Measurements from ENCODE around the gene WASF2. TPM values are rescaled to one million over a fixed set of nuclear protein-coding genes. Genes with fewer than 3 reads are reported as not detected.
"Not testable (repeated sequence)": the region's sequence is repeated elsewhere in the genome, so short reads cannot be mapped to it uniquely, and the experiment has no call there.

WASF2 gene
- total RNA-seq, 5 donors from 2014 or later (not counting 1 experiment from before 2014, with no cell fraction given) = 145 to 161 (median 156) TPM

- DNase-seq = no peak
- Mint-ChIP-seq H3K4me1 (peaks cover 23 to 33% (median 25%) of the 10 kb centered on the region in 3 donors), H3K9me3 (no peaks in the 10 kb centered on the region), H3K27ac (peak overlapping the region in 1 of 2 donors; percentile 39), H3K27me3 (no peaks in the 10 kb centered on the region), H3K4me3 (no peak overlapping the region), H3K36me3 (peaks cover 28% of the 10 kb centered on the region)
- CTCF ChIA-PET = no interaction called here
- POLR2A ChIA-PET = no interaction called here
- no peaks in the 10 kb centered on the region for H3K9me3 ChIP-seq
- WGBS (ENCODE audit: insufficient coverage) = 100% methylated on average over 2 of the region's 4 CpGs
- no peak for ATAC-seq (replicated peaks in 1 of 4)
- no peak overlapping the region for H3K27ac ChIP-seq (ENCODE audit: low read length)
- H3K4me1 ChIP-seq (ENCODE audit: control insufficient read depth in 1 of 2, extremely low read depth in 1 of 2, insufficient read depth in 2 of 2, low read length in 2 of 2) = peaks cover 4 to 20% of the 10 kb centered on the region in 2 experiments
- H3K4me3 ChIP-seq (ENCODE audit: control insufficient read depth in 1 of 2, extremely low read depth in 1 of 2, low read length in 1 of 2) = no peak overlapping the region
- H3K36me3 ChIP-seq (ENCODE audit: control insufficient read depth in 2 of 2, extremely low read depth in 1 of 2, insufficient read depth in 1 of 2, low read length in 1 of 2) = peaks cover 12 to 53% of the 10 kb centered on the region in 2 donors
- no peaks in the 10 kb centered on the region for H3K27me3 ChIP-seq (replicated peaks in 1 of 2; ENCODE audit: control insufficient read depth in 2 of 2, extremely low read depth in 1 of 2, insufficient read depth in 2 of 2, low read length in 1 of 2)
Measured at GRCh38 chr1:27406362-27406680, 83.6 kb downstream of the WASF2 start.

GRCh38 chr1:27405598-27406361 is 84.2 kb downstream of the WASF2 start:
- 98% methylated on average over 8 of the region's 18 CpGs for WGBS (ENCODE audit: insufficient coverage)
- H3K27ac ChIP-seq (ENCODE audit: low read length); POLR2A ChIA-PET; H3K27me3 ChIP-seq (replicated peaks in 1 of 2; ENCODE audit: control insufficient read depth in 2 of 2, extremely low read depth in 1 of 2, insufficient read depth in 2 of 2, low read length in 1 of 2); H3K9me3 ChIP-seq; H3K4me3 ChIP-seq (ENCODE audit: control insufficient read depth in 1 of 2, extremely low read depth in 1 of 2, low read length in 1 of 2); DNase-seq; H3K9me3 Mint-ChIP-seq; ATAC-seq (replicated peaks in 1 of 4); CTCF ChIA-PET; H3K27me3 Mint-ChIP-seq; H3K4me3 Mint-ChIP-seq: not testable (repeated sequence)
- Histone ChIP-seq H3K36me3 (ENCODE audit: control insufficient read depth in 2 of 2, extremely low read depth in 1 of 2, insufficient read depth in 1 of 2, low read length in 1 of 2) (peaks cover 12 to 49% of the 10 kb centered on the region in 2 donors), H3K4me1 (ENCODE audit: control insufficient read depth in 1 of 2, extremely low read depth in 1 of 2, insufficient read depth in 2 of 2, low read length in 2 of 2) (peaks cover 4 to 20% of the 10 kb centered on the region in 2 experiments)
- Mint-ChIP-seq H3K27ac (peak overlapping the region in 1 of 2 donors; percentile 39), H3K36me3 (peaks cover 23% of the 10 kb centered on the region), H3K4me1 (peaks cover 25 to 36% (median 29%) of the 10 kb centered on the region in 3 donors)

GRCh38 chr1:27405074-27405473 is 84.9 kb downstream of the WASF2 start:
- DNase-seq (no peak), ATAC-seq (replicated peaks in 1 of 4) (no peak)
- no peak overlapping the region for H3K27ac ChIP-seq (ENCODE audit: low read length)
- POLR2A ChIA-PET = no interaction called here
- Mint-ChIP-seq H3K27ac (peak overlapping the region in 1 of 2 donors; percentile 87), H3K4me1 (peaks cover 25 to 38% (median 36%) of the 10 kb centered on the region in 3 donors), H3K4me3 (no peak overlapping the region), H3K36me3 (peaks cover 19% of the 10 kb centered on the region), H3K27me3 (no peaks in the 10 kb centered on the region), H3K9me3 (no peaks in the 10 kb centered on the region)
- no peak overlapping the region for H3K4me3 ChIP-seq (ENCODE audit: control insufficient read depth in 1 of 2, extremely low read depth in 1 of 2, low read length in 1 of 2)
- H3K36me3 ChIP-seq (ENCODE audit: control insufficient read depth in 2 of 2, extremely low read depth in 1 of 2, insufficient read depth in 1 of 2, low read length in 1 of 2) = peaks cover 12 to 42% of the 10 kb centered on the region in 2 donors
- H3K4me1 ChIP-seq (ENCODE audit: control insufficient read depth in 1 of 2, extremely low read depth in 1 of 2, insufficient read depth in 2 of 2, low read length in 2 of 2) = peaks cover 4 to 20% of the 10 kb centered on the region in 2 experiments
- CTCF ChIA-PET = no interaction called here
- H3K27me3 ChIP-seq (replicated peaks in 1 of 2; ENCODE audit: control insufficient read depth in 2 of 2, extremely low read depth in 1 of 2, insufficient read depth in 2 of 2, low read length in 1 of 2) = no peaks in the 10 kb centered on the region
- no peaks in the 10 kb centered on the region for H3K9me3 ChIP-seq
- WGBS (ENCODE audit: insufficient coverage) = 87% methylated on average over 10 of the region's 13 CpGs

DNA sequence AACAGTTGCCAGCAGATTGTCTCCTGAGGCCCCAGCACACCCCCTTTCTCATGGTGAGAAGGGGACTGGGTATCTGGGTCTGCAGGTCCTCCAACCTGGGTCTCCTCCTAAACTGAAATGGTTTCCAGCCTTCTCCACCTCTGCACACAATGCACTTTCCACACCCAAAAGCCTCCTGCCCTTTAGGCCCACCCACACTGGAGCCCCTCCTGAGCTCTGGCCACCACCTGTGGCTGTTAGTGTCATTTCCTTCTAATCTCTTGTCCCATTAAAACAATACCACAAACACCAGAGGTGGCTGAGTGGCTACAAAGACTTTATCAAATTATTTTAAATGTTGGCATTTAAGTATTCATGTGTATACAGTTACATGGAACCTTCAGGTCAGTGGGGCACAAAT is 86.0 kb downstream of the WASF2 start:
- Mint-ChIP-seq H3K4me3 (peak overlapping the region in 1 of 3 donors; percentile 32), H3K9me3 (no peaks in the 10 kb centered on the region), H3K27ac (peak overlapping the region; percentile 71 to 87), H3K4me1 (peaks cover 25 to 38% (median 36%) of the 10 kb centered on the region in 3 donors), H3K27me3 (no peaks in the 10 kb centered on the region), H3K36me3 (peaks cover 19% of the 10 kb centered on the region)
- ATAC-seq (replicated peaks in 1 of 4) (no peak), DNase-seq (no peak)
- H3K9me3 ChIP-seq = no peaks in the 10 kb centered on the region
- H3K36me3 ChIP-seq (ENCODE audit: control insufficient read depth in 2 of 2, extremely low read depth in 1 of 2, insufficient read depth in 1 of 2, low read length in 1 of 2) = peaks cover 9 to 32% of the 10 kb centered on the region in 2 donors
- CTCF ChIA-PET = interaction anchor here (0.5 to 1.4 kb wide), 2 partner anchors 12 to 108 kb away, joined by 3 to 5 read pairs; no protein-coding TSS in a partner anchor
- peak overlapping the region; percentile 49 for H3K27ac ChIP-seq (ENCODE audit: low read length)
- H3K27me3 ChIP-seq (replicated peaks in 1 of 2; ENCODE audit: control insufficient read depth in 2 of 2, extremely low read depth in 1 of 2, insufficient read depth in 2 of 2, low read length in 1 of 2) = no peaks in the 10 kb centered on the region
- no peak overlapping the region for H3K4me3 ChIP-seq (ENCODE audit: control insufficient read depth in 1 of 2, extremely low read depth in 1 of 2, low read length in 1 of 2)
- POLR2A ChIA-PET = no interaction called here
- H3K4me1 ChIP-seq (ENCODE audit: control insufficient read depth in 1 of 2, extremely low read depth in 1 of 2, insufficient read depth in 2 of 2, low read length in 2 of 2) = peaks cover 4 to 20% of the 10 kb centered on the region in 2 experiments

GRCh38 chr1:27403065-27403726 is 86.8 kb downstream of the WASF2 start:
- no peaks in the 10 kb centered on the region for H3K9me3 ChIP-seq
- Mint-ChIP-seq H3K4me1 (peaks cover 25 to 41% (median 36%) of the 10 kb centered on the region in 3 donors), H3K27me3 (no peaks in the 10 kb centered on the region), H3K4me3 (peak overlapping the region in 2 of 3 donors; percentile 13 to 32), H3K36me3 (peaks cover 15% of the 10 kb centered on the region), H3K9me3 (no peaks in the 10 kb centered on the region), H3K27ac (peak overlapping the region; percentile 74 to 87)
- ChIA-PET CTCF (interaction anchor here (0.5 to 1.4 kb wide), 3 partner anchors 12 to 204 kb away, joined by 3 to 5 read pairs (median 3); no protein-coding TSS in a partner anchor), POLR2A (no interaction called here)
- DNase-seq (peak in 13 of 35 experiments; percentile 12 to 59 (median 31)), ATAC-seq (replicated peaks in 1 of 4) (peak; percentile 52 to 75 (median 58))
- H3K36me3 ChIP-seq (ENCODE audit: control insufficient read depth in 2 of 2, extremely low read depth in 1 of 2, insufficient read depth in 1 of 2, low read length in 1 of 2) = peaks cover 3 to 25% of the 10 kb centered on the region in 2 donors
- H3K27ac ChIP-seq (ENCODE audit: low read length) = peak overlapping the region; percentile 49
- no peak overlapping the region for H3K4me3 ChIP-seq (ENCODE audit: control insufficient read depth in 1 of 2, extremely low read depth in 1 of 2, low read length in 1 of 2)
- WGBS (ENCODE audit: insufficient coverage) = 56% methylated on average over 15 of the region's 24 CpGs
- peaks cover 4 to 20% of the 10 kb centered on the region in 2 experiments for H3K4me1 ChIP-seq (ENCODE audit: control insufficient read depth in 1 of 2, extremely low read depth in 1 of 2, insufficient read depth in 2 of 2, low read length in 2 of 2)
- H3K27me3 ChIP-seq (replicated peaks in 1 of 2; ENCODE audit: control insufficient read depth in 2 of 2, extremely low read depth in 1 of 2, insufficient read depth in 2 of 2, low read length in 1 of 2) = no peaks in the 10 kb centered on the region

- Histone ChIP-seq H3K9me3 (no peaks in the 10 kb centered on the region), H3K36me3 (ENCODE audit: control insufficient read depth in 2 of 2, extremely low read depth in 1 of 2, insufficient read depth in 1 of 2, low read length in 1 of 2) (peaks cover 3 to 16% of the 10 kb centered on the region in 2 donors), H3K27me3 (replicated peaks in 1 of 2; ENCODE audit: control insufficient read depth in 2 of 2, extremely low read depth in 1 of 2, insufficient read depth in 2 of 2, low read length in 1 of 2) (no peaks in the 10 kb centered on the region), H3K4me1 (ENCODE audit: control insufficient read depth in 1 of 2, extremely low read depth in 1 of 2, insufficient read depth in 2 of 2, low read length in 2 of 2) (peaks cover 4 to 20% of the 10 kb centered on the region in 2 experiments), H3K27ac (ENCODE audit: low read length) (no peak overlapping the region), H3K4me3 (ENCODE audit: control insufficient read depth in 1 of 2, extremely low read depth in 1 of 2, low read length in 1 of 2) (no peak overlapping the region)
- Mint-ChIP-seq H3K4me1 (peaks cover 25 to 41% (median 36%) of the 10 kb centered on the region in 3 donors), H3K27ac (peak overlapping the region; percentile 52 to 87), H3K36me3 (peaks cover 6% of the 10 kb centered on the region), H3K27me3 (no peaks in the 10 kb centered on the region), H3K4me3 (no peak overlapping the region), H3K9me3 (no peaks in the 10 kb centered on the region)
- CTCF ChIA-PET = interaction anchor here (0.5 to 0.9 kb wide), 5 partner anchors 13 to 330 kb away, joined by 3 to 5 read pairs (median 3); no protein-coding TSS in a partner anchor
- WGBS (ENCODE audit: insufficient coverage) = 69% methylated on average over 7 of the region's 8 CpGs
- POLR2A ChIA-PET = no interaction called here
- DNase-seq (peak in 2 of 35 experiments; percentile 38 to 42), ATAC-seq (replicated peaks in 1 of 4) (peak in 3 of 4 experiments; percentile 16 to 31 (median 25))
Measured at GRCh38 chr1:27402349-27402754, 87.6 kb downstream of the WASF2 start.
